Measurements from ENCODE around the gene RAB8A. TPM values are rescaled to one million over a fixed set of nuclear protein-coding genes. Genes with fewer than 3 reads are reported as not detected.
A peak's percentile ranks its signal among the peaks of the same experiment; 100 is the strongest.

RAB8A gene
- total RNA-seq, 1 donor from 2014 or later, result 39.2 TPM

GRCh38 chr19:16153582-16154336 lies 42.1 kb downstream of the RAB8A start:
- Histone ChIP-seq H2AFZ (replicated peaks) (no peak overlapping the region), H3K4me3 (no peak overlapping the region), H3K9ac (no peak overlapping the region), H4K20me1 (ENCODE audit: low read depth) (no peaks in the 10 kb centered on the region), H3K27ac (no peak overlapping the region), H3K4me2 (no peak overlapping the region), H3K9me3 (ENCODE audit: low read depth) (no peaks in the 10 kb centered on the region), H3F3A (ENCODE audit: low read depth) (no peaks in the 10 kb centered on the region), H3K79me2 (ENCODE audit: low read depth) (no peaks in the 10 kb centered on the region), H3K27me3 (no peaks in the 10 kb centered on the region), H3K4me1 (no peaks in the 10 kb centered on the region), H3K36me3 (no peaks in the 10 kb centered on the region)
- peak; percentile 46 for DNase-seq (ENCODE audit: low spot score)
- peaks cover 5% of the 10 kb centered on the region for H3K27me3 Mint-ChIP-seq (ENCODE audit: insufficient read depth, low read depth)
- no peaks in the 10 kb centered on the region for H3K9me3 Mint-ChIP-seq
- no peak overlapping the region for H3K27ac Mint-ChIP-seq
- H3K36me3 Mint-ChIP-seq, result no peaks in the 10 kb centered on the region
- no peak overlapping the region for H3K4me3 Mint-ChIP-seq
- TF ChIP-seq CTCF (IDR thresholded peaks at IDR 0.05) (no peak), EZH2 (IDR thresholded peaks at IDR 0.05) (no peak), EZH2phosphoT487 (IDR thresholded peaks at IDR 0.05) (no peak)
- H3K4me1 Mint-ChIP-seq, result no peaks in the 10 kb centered on the region

- Histone ChIP-seq H2AFZ (replicated peaks) (no peak overlapping the region), H3K9me3 (ENCODE audit: low read depth) (no peaks in the 10 kb centered on the region), H3K27ac (no peak overlapping the region), H4K20me1 (ENCODE audit: low read depth) (no peaks in the 10 kb centered on the region), H3K4me2 (no peak overlapping the region), H3K79me2 (ENCODE audit: low read depth) (no peaks in the 10 kb centered on the region), H3K4me3 (no peak overlapping the region), H3K36me3 (no peaks in the 10 kb centered on the region), H3K9ac (no peak overlapping the region), H3F3A (ENCODE audit: low read depth) (no peaks in the 10 kb centered on the region), H3K4me1 (no peaks in the 10 kb centered on the region), H3K27me3 (no peaks in the 10 kb centered on the region)
- TF ChIP-seq EZH2 (IDR thresholded peaks at IDR 0.05), result no peak
- TF ChIP-seq CTCF (IDR thresholded peaks at IDR 0.05), result no peak
- TF ChIP-seq EZH2phosphoT487 (IDR thresholded peaks at IDR 0.05), result no peak
- H3K27me3 Mint-ChIP-seq (ENCODE audit: insufficient read depth, low read depth), result peaks cover 5% of the 10 kb centered on the region
- H3K36me3 Mint-ChIP-seq, result no peaks in the 10 kb centered on the region
- no peak overlapping the region for H3K27ac Mint-ChIP-seq
- no peaks in the 10 kb centered on the region for H3K4me1 Mint-ChIP-seq
- DNase-seq (ENCODE audit: low spot score), result no peak
- H3K9me3 Mint-ChIP-seq, result no peaks in the 10 kb centered on the region
- no peak overlapping the region for H3K4me3 Mint-ChIP-seq
These were observed 42.9 kb downstream of the RAB8A start for GRCh38 chr19:16154557-16154956.

DNA sequence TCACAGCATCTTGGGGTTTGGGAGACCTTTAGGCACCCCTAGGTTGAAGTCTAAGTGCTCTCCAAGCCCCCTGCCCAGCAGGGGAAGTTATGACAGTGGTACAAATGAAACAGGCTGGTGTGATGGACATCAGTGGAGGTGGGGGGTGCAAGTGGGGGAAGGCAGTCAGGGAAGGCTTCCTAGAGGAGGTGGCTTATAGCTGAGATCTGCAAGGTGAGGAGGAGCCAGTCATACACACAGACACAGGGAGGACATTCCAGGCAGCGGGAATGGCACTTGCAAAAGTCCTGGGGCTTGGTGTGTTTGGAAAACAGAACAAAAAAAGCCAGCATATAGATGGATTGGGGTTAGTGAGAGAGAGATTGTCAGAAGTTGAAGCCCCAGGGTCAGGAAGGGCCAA lies 43.4 kb downstream of the RAB8A start:
- H3K27ac Mint-ChIP-seq, result no peak overlapping the region
- no peak overlapping the region for H3K4me3 Mint-ChIP-seq
- no peaks in the 10 kb centered on the region for H3K4me1 ChIP-seq
- H2AFZ ChIP-seq (replicated peaks), result no peak overlapping the region
- H3K4me2 ChIP-seq, result no peak overlapping the region
- H3K9ac ChIP-seq, result no peak overlapping the region
- no peak overlapping the region for H3K4me3 ChIP-seq
- H3K27ac ChIP-seq, result no peak overlapping the region
- no peaks in the 10 kb centered on the region for H4K20me1 ChIP-seq (ENCODE audit: low read depth)
- no peaks in the 10 kb centered on the region for H3K79me2 ChIP-seq (ENCODE audit: low read depth)
- H3K27me3 ChIP-seq, result no peaks in the 10 kb centered on the region
- no peaks in the 10 kb centered on the region for H3K9me3 Mint-ChIP-seq
- peaks cover 5% of the 10 kb centered on the region for H3K27me3 Mint-ChIP-seq (ENCODE audit: insufficient read depth, low read depth)
- no peaks in the 10 kb centered on the region for H3F3A ChIP-seq (ENCODE audit: low read depth)
- DNase-seq (ENCODE audit: low spot score), result no peak
- H3K4me1 Mint-ChIP-seq, result no peaks in the 10 kb centered on the region
- H3K36me3 Mint-ChIP-seq, result no peaks in the 10 kb centered on the region
- H3K9me3 ChIP-seq (ENCODE audit: low read depth), result no peaks in the 10 kb centered on the region
- TF ChIP-seq EZH2phosphoT487 (IDR thresholded peaks at IDR 0.05) (no peak), EZH2 (IDR thresholded peaks at IDR 0.05) (no peak), CTCF (IDR thresholded peaks at IDR 0.05) (no peak)
- H3K36me3 ChIP-seq, result no peaks in the 10 kb centered on the region
